Measurements from ENCODE around the gene HAUS8.

Gene HAUS8

GRCh38 chr19:17070421-17070820, 4.8 kb downstream of the HAUS8 start:
- no peak for TF ChIP-seq REST (IDR thresholded peaks at IDR 0.05; ENCODE audit: insufficient read depth in 1 of 2, low read depth in 2 of 2, low read length in 2 of 2)
- TF ChIP-seq FOXP2 (optimal IDR thresholded peaks at IDR 0.05; ENCODE audit: borderline replicate concordance, extremely low read depth, extremely low read length, insufficient read depth), result no peak
- no peak for TF ChIP-seq POLR2AphosphoS5 (IDR thresholded peaks at IDR 0.05; ENCODE audit: low read depth, low read length)
- TF ChIP-seq TAF1 (IDR thresholded peaks at IDR 0.05; ENCODE audit: borderline replicate concordance, insufficient read depth, low read length), result no peak
- TF ChIP-seq SIN3A (IDR thresholded peaks at IDR 0.05; ENCODE audit: borderline replicate concordance, insufficient read depth, low read length), result no peak

GRCh38 chr19:17069193-17069592, 6.1 kb downstream of the HAUS8 start:
- TF ChIP-seq SIN3A (IDR thresholded peaks at IDR 0.05; ENCODE audit: borderline replicate concordance, insufficient read depth, low read length) (no peak), REST (IDR thresholded peaks at IDR 0.05; ENCODE audit: insufficient read depth in 1 of 2, low read depth in 2 of 2, low read length in 2 of 2) (no peak), FOXP2 (optimal IDR thresholded peaks at IDR 0.05; ENCODE audit: borderline replicate concordance, extremely low read depth, extremely low read length, insufficient read depth) (no peak), POLR2AphosphoS5 (IDR thresholded peaks at IDR 0.05; ENCODE audit: low read depth, low read length) (no peak), TAF1 (IDR thresholded peaks at IDR 0.05; ENCODE audit: borderline replicate concordance, insufficient read depth, low read length) (no peak)

- TF ChIP-seq SIN3A (IDR thresholded peaks at IDR 0.05; ENCODE audit: borderline replicate concordance, insufficient read depth, low read length) (no peak), POLR2AphosphoS5 (IDR thresholded peaks at IDR 0.05; ENCODE audit: low read depth, low read length) (no peak), REST (IDR thresholded peaks at IDR 0.05; ENCODE audit: insufficient read depth in 1 of 2, low read depth in 2 of 2, low read length in 2 of 2) (no peak)
Measured at GRCh38 chr19:17063428-17063827, 11.8 kb downstream of the HAUS8 start.

GRCh38 chr19:17061691-17062090, 13.6 kb downstream of the HAUS8 start:
- TF ChIP-seq FOXP2 (optimal IDR thresholded peaks at IDR 0.05; ENCODE audit: borderline replicate concordance, extremely low read depth, extremely low read length, insufficient read depth) (no peak), REST (IDR thresholded peaks at IDR 0.05; ENCODE audit: insufficient read depth in 1 of 2, low read depth in 2 of 2, low read length in 2 of 2) (no peak), TAF1 (IDR thresholded peaks at IDR 0.05; ENCODE audit: borderline replicate concordance, insufficient read depth, low read length) (no peak), SIN3A (IDR thresholded peaks at IDR 0.05; ENCODE audit: borderline replicate concordance, insufficient read depth, low read length) (no peak), POLR2AphosphoS5 (IDR thresholded peaks at IDR 0.05; ENCODE audit: low read depth, low read length) (no peak)

GRCh38 chr19:17061205-17061604, 14.0 kb downstream of the HAUS8 start:
- no peak for TF ChIP-seq POLR2AphosphoS5 (IDR thresholded peaks at IDR 0.05; ENCODE audit: low read depth, low read length)
